GM21529 (cell line): ENCODE data around the gene AOC3.

Experiments
- ATAC-seq: cut with Tn5 transposase; IDR thresholded peaks from one replicate; pipeline ENCODE4 v1.9.1; 2021; ENCODE audit not compliant: unreplicated experiment

The AOC3 gene

DNA sequence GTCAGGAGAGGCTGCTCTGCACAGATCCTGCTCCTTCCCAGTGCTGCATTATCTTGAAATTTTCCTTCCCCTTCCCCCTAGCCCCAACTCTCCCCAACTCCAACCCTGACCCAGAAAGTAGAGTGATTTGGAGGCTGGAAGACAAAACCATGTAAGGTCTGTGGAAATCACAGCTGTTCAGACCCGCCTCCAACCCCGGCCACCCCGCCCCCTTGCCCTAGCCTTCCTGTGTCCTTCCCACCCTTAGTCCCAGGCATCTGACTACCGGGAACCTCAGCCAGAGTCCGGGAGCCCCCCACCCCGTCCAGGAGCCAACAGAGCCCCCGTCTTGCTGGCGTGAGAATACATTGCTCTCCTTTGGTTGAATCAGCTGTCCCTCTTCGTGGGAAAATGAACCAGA, at the start of gene AOC3:
Gene AOC3, plus strand, starts transcription at position 246 of the 400 bp plus-strand sequence. Its CDS starts 145 bp downstream, at position 391.
- no peak for ATAC-seq

DNA sequence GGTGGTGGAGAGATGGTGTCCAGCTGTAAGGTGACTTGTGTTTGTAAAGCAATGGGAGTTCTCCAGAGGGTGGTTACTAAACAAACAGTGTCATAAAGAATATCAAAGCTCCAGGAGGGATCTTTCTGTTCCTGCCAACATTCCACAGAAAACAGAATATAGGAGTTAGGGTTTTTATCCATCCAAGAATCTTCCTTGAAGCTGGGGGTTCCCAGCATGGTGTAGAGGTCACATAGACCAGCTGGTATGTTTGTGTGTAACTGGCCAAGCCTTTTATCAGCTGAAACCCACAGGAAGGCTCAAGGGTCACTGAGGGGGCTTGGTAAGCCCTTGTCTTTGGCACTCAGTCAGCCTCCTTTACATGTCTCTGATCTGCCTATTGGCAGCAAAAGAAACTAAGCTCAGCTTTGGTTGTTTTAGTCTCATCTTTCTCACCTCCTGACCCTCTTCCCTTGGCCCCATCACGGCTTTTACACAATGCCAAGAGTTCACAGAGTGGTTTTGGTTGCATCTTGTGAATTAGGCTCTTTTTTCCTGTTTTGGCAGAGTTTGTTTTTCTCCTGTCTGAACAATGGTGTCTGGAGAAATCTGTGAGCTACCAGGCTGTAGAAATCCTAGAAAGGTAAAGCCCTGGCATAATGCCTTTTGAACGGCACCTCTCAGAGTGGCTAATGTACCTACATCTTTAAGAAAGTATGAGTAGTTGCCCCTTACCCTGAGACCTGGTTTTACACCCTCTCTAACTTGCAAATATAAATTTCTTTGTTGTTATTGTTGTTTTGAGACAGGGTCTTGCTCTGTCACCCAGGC, 47.7 kb upstream of the AOC3 start:
- no peak for ATAC-seq

- no peak for ATAC-seq
These were observed 46.1 kb upstream of the AOC3 start for GRCh38 chr17:42804918-42805367.

- no peak for ATAC-seq
These were observed 44.8 kb upstream of the AOC3 start for GRCh38 chr17:42806249-42806648.

- no peak for ATAC-seq
These were observed 41.7 kb upstream of the AOC3 start for GRCh38 chr17:42809250-42809649.

DNA sequence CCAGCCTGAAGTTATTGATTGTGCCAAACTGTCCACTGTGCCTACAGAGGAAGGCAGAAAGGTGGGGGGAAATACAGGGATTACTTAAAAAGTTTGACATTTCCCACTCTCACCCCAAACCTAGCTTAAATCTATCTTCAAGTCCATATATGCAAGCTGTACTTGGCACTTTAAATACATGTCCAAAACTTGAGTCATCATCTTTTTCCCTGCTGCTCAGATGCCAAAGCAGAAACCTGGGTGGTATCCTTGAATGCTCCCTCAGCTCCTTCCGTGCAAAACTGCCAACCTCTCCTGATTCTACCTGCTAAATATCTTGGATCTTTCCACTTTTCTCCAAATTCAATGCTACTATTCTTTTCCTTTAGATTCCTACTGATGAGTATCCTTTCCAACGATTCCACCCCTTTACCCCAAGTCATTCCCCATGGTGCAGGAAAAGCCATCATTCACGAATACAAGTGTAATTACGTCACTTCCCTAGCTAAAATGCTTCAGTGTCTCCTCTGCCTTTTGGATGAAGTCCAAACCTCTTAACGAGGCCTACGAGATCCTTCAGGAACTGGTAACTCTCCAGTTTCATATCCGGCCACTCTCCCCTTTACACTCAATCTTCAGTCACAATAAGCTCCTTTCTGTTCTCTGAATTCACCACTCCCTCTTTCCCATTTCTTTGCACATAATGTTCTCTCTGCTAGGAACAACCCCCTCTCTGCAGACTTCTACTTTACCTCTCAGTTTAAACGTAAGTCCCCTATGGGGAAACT, 36.2 kb upstream of the AOC3 start:
- no peak for ATAC-seq

DNA sequence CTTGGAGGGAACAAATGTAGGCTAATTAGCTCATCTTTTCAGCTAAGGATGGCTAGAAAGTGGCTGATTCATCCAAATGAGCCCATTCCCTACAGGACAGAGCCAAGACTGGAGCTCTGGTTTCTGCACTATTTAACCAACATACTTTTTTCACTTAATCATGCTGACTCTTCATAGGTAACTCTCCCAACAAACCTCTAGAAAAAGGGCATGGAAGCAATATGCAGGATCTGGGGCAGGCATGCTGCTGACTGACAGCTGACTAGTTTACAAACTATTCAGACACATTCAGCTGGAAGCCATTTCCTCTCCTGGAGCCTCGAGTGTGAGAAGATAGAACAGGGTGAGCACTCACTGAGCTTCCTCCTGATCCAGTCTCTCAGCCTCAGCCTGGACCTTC, 33.1 kb upstream of the AOC3 start:
- ATAC-seq = no peak

GRCh38 chr17:42818379-42818778, 32.6 kb upstream of the AOC3 start:
- no peak for ATAC-seq

DNA sequence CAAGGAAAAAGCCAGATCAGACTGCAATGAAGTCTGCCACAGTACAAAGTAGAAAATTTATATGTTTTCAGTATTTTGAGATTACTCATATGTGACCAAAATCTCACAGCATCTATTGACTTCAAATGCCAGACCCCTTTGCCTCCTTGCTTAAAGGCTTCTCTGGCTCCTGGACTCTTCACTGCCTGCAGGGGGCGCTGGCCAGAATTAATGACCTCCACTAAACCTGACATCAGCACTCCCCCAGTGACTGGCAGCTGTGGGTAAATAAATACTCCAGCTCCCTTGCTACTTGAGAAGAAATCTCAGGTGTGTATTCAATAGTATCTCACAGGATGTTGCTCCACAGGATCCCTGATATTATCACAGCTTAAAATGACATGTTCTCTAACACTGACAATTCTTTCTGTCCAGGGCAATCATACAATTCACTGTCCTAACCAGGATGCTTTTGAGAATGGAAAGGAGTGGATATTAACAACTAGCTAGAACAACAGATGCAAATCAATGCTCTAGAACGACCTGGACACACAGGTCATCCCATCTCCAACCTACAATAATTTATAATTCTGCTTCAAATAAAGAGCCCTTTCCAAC, 31.0 kb upstream of the AOC3 start:
- no peak for ATAC-seq

- no peak for ATAC-seq
These were observed 29.8 kb upstream of the AOC3 start for GRCh38 chr17:42821176-42821575.

- no peak for ATAC-seq
These were observed 23.5 kb upstream of the AOC3 start for GRCh38 chr17:42827472-42827871.

DNA sequence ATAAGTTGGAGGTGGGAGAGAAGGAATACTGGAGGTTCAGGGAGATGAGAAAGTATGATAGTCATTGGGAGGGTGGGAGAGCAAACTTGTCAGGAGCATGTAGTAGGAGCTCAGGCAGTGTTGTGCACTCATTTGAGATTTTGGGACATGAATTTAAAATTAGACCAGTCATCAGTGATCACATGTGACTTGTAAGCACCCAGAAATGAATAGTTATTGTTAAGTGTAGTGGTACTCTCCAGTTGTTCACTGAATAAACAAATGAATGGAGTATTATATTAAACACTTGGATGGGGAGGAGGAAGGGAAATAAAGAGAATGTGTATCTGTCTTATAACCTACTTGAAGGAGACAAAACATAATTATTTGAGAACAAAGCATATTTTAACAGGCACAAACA, 20.0 kb upstream of the AOC3 start:
- no peak for ATAC-seq

GRCh38 chr17:42832213-42832933, 18.6 kb upstream of the AOC3 start:
- ATAC-seq = peak; percentile 18

GRCh38 chr17:42832934-42833766, 17.8 kb upstream of the AOC3 start, which contains the start of gene PSME3:
PSME3 (plus strand) TSS chr17:42833397; CDS start chr17:42833632, 235 bp downstream.
- peak; percentile 76 for ATAC-seq

DNA sequence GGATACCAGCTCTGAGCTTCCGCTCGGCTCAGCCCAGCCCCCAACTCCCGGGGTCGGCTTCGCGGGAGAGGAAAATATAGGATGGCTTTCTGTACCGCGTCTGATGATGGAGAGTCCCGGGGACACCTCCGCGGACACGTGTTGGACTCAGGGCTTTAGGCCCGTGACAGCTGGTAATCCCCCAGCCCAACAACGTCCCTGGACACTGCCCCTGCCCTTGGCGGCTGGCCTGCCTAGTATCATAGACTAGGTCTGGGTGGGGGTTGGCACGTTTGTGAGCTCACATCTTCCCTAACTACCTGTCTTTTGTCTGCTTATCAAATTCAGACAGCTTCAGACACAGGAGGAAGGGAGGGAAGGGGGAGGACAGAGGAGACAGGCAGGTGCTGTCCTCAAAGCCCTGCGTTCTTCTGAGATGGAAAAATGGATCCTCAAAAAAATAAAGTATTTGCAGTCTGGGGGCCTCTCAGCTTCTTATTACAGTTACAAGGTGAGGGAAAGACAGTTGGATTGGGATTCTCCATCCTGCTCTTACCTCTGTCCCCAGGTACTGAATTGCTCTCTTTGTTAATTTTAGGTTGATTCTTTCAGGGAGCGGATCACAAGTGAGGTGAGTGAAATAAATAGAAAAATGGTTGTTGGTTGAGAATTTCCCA, 17.1 kb upstream of the AOC3 start:
- peak; percentile 15 for ATAC-seq

DNA sequence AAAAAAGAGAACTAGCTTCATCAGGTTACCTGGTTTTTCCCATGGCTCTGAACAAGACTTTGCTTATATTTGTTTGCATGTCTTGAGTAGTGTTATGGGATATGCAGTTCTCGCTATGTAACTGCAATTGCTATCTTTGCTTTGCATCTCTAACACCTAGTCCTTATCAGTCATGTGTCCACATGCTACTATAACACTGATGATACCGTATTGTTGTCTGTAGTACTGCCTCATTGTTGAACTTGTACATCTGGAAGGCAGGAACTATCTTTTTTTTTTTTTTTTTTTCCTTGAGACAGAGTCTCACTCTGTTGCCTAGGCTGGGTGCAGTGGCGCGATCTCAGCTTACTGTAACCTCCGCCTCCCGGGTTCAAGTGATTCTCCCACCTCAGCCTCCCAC, 15.3 kb upstream of the AOC3 start:
- ATAC-seq = no peak

GRCh38 chr17:42841975-42842685, 8.9 kb upstream of the AOC3 start:
- ATAC-seq = no peak

- no peak for ATAC-seq
These were observed 7.6 kb upstream of the AOC3 start for GRCh38 chr17:42843358-42843934.

GRCh38 chr17:42844271-42844670, 6.7 kb upstream of the AOC3 start, which contains the start of gene AOC2:
AOC2 (plus strand) TSS chr17:42844580; CDS start chr17:42844627, 47 bp downstream.
- ATAC-seq = no peak
